NCI-H524 (cell line): ENCODE results near the gene LTO1.
A peak's percentile ranks its signal among the peaks of the same experiment; 100 is the strongest.

Source experiments
- DNase-seq, 2 experiments: peaks; one replicate each; lab custom pipeline; 2025; lab: John Stamatoyannopoulos, UW

LTO1 gene, protein sequence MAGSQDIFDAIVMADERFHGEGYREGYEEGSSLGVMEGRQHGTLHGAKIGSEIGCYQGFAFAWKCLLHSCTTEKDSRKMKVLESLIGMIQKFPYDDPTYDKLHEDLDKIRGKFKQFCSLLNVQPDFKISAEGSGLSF

DNA sequence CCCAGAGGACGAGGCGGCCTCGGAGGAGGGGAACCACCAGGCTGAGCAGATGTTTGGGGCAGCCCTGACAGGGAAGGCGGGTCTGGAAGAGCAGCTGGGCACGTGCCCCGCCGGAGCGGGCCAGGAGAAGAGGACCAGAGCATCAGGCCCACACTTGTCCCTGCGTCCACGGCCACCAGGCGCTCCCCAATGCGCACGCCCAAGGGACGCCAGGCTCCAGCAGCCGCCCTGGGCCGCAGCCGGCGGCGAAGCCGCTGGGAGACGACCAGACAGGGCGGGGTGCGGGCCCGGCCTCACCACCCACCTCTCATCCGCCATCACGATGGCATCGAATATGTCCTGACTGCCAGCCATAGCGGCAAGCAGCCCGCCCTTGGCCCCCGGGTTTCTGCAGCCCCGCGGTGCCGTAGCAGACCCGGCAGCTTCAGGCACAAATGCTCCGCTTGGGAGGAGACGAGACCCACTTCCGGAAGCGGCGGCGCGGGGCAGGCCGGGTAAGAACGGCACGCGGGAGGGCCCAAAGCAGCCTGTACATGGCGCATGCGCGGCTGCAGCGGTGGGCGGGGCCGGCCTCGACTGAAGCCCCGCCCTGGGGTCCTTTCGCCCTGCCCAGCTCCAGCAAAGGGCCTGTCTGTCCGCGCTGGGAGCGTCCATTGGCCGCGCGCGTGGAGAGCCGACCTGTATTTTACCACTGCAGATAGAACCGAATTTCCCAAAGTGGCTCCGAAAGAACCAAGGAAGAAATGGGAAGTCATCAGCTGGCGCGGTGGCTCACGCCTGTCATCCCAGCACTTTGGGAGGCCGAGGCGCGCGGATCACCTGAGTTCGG is at the start of gene LTO1:
Gene LTO1, minus strand, starts transcription at position 468 of the 829 bp plus-strand sequence. Its CDS starts 114 bp downstream, at position 354.
- DNase-seq: peak; percentile 80 to 89

GRCh38 chr11:69721745-69722144 is 46.6 kb upstream of the LTO1 start:
- peak in 1 of 2 experiments; percentile 27 for DNase-seq

GRCh38 chr11:69721106-69721505 is 46.0 kb upstream of the LTO1 start:
- no peak for DNase-seq

GRCh38 chr11:69718912-69719311 is 43.8 kb upstream of the LTO1 start:
- DNase-seq: no peak

- DNase-seq: peak; percentile 92 to 97
Measured at GRCh38 chr11:69718147-69718546, 43.0 kb upstream of the LTO1 start.

GRCh38 chr11:69716891-69717747 is 42.0 kb upstream of the LTO1 start:
- DNase-seq: no peak

DNA sequence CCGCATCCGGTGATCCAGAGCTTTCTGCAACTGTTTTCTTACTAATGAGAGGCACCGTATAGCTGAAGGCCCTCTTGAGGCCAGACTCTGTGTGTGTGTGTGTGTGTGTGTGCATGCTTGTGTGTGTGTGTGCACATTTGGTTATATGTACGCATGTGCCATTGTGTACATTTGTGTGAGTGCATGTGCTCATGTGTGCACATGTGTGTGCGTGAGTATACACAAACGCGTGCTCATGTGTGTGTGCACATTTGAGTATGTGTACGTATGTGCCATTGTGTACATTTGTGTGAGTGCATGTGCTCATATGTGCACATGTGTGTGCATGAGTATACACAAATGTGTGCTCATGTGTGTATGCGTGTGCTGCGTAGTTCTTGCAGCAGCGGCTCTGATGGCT is 40.9 kb upstream of the LTO1 start:
- no peak for DNase-seq

GRCh38 chr11:69715446-69715845 is 40.3 kb upstream of the LTO1 start:
- no peak for DNase-seq

GRCh38 chr11:69711822-69712801 is 37.0 kb upstream of the LTO1 start:
- DNase-seq: no peak

DNA sequence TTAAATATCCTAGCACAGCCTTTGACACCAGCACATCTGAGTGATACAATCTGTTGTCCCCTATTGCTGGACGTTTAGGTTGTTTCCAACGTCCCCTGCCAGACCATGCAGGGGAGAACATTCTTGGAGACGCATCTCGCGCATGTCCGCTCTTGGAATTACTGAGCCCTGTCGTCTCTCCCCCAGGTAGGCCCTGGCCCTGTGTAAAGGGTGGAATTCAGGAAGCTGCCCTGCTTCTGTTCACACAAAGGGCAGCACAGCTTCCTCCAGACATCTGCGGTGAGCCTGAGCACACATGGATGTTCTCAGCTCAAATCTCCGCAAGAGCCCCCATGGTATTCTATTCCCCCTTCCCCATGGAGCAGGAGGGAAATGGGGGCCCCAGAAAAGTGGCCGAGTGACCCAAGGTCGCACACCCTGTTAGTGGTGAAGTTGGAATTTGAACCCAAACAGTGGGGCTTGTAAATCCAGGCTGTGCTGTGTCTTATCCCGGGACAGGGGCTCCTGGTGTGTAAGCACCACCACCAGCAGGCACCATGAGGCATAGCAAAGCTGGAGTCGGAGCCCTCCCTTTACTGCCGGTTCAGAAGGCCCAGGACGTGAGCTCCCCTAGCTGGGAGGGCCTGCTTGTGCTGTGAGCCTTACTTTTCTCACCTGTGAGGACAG is 33.7 kb upstream of the LTO1 start:
- no peak for DNase-seq

- DNase-seq: no peak
Measured at GRCh38 chr11:69707176-69707575, 32.0 kb upstream of the LTO1 start.

- no peak for DNase-seq
Measured at GRCh38 chr11:69705901-69706787, 31.0 kb upstream of the LTO1 start.

DNA sequence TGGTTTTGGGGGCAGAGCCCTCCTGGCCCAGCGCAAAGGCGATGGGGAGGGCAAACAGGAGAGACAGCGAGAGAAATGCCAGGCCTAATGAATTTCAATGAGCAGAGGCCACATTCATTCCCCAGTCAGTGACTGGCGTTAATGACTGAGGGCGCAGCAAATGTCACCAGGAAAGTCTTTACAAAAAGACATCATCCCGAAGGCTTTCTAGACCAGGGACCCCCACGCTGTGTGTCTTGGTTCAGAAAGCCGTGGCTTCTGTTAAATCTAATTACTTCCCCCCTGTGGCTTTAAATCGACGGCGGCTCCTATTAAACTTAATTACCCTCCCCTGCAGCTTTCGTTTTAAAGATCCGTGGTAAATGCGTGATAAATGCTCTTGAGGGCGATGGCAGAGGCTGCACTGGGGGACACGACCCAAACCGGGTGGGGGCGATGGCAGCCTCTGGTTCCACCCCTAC is 30.2 kb upstream of the LTO1 start:
- no peak for DNase-seq

DNA sequence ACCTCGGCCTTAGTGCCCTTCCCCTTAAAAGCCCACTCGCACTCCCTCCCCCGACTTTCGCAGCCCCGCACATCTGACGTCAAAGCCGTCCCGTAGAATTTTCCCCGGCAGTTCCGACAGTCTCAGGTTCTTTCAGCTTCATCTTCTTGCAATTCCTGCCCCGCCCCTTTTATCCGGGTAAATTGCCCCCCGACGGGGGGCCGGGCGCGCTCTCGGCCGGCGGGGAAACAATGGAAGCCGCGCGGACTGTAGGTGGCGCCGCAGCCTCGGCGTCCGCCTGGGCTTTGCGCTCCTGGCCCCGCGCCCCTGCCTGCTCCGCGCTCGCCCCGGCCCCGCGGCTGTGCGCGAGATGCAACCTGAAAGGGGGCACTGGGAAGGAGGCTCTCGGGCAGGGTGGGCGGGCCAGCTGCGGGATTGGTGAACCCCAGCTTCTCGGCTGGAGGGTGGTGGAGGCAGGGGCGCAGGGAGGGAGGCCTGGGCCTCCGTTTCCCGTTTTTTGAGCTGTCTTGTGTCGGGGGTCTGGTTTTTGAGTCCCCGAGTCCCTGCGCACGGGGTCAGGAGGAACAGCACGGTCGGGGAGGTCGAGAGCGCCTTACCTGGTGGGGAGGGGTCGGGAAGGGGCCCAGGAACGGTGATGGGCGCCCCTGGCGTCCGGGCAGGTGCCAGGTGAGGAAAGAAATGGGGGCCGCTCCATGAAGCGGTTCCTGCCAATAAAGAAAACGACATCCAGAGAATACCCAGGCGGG is 29.5 kb upstream of the LTO1 start:
- DNase-seq: peak; percentile 43 to 56

GRCh38 chr11:69703768-69704507 is 28.8 kb upstream of the LTO1 start, which contains the start of gene FGF19:
FGF19 (minus strand) TSS chr11:69704022; CDS start chr11:69703876, 146 bp downstream.
- no peak for DNase-seq

- no peak for DNase-seq
Measured at GRCh38 chr11:69703453-69703767, 28.3 kb upstream of the LTO1 start.

DNA sequence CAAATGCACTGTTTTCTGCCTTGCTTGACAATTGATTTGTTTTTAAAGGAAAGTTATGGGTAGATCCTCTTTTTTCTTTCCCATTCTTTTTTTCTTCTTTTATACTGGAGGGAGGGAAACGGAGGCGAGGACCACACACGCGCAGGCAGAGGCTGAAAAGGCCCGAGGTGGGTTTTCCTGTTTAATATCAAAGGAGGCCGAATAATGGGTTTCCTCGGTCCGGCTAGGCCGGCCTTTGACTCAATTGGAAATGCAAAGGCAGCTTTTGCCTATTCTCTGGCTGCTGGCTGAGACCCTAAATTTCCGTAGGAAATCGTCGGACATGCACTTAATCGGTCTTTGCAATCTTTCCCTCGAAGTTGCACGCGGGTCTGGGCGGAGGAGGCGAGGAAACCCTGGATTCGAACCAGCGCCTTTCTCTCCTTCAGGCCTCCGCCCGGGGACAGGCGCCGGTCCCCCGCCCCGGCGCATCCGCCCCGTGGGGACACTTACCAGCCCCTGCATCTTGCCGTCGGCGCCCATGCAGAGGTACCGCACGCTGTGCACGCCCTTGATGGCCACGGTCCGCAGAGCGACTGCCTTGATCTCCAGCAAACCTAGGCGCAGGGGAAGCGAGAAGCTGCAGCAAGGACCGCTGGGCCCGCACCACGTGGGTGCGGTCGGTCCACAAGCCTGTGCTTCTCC is 27.8 kb upstream of the LTO1 start:
- peak in 1 of 2 experiments; percentile 38 for DNase-seq

- no peak for DNase-seq
Measured at GRCh38 chr11:69702239-69702691, 27.1 kb upstream of the LTO1 start.
